T-helper 2 cell treated with Interferon-gamma antibody and Interleukin-4, amounts not matched to agents 100 ng/mL and 5 ng/mL, for 36 hours (primary cell): ENCODE results near the gene ZNF469. TPM values are rescaled to one million over a fixed set of nuclear protein-coding genes. Genes with fewer than 3 reads are reported as not detected.
"Not testable (repeated sequence)": the region's sequence is repeated elsewhere in the genome, so short reads cannot be mapped to it uniquely, and the experiment has no call there.

Experiments
- intact Hi-C: fragments of 100-400 bp; cut with micrococcal nuclease; formaldehyde crosslinking; loops from one replicate; pipeline ENCODE4 v1.15.1; 2023
- total RNA-seq: library from RNA; stranded (reverse); gene quantifications from 2 replicates; pipeline ENCODE4 v1.2.3, GENCODE V29; 2022

The ZNF469 gene
- total RNA-seq, 1 donor from 2014 or later = 0.52 TPM

GRCh38 chr16:88410297-88410968 lies 27.7 kb downstream of the ZNF469 start:
- intact Hi-C loops = not testable (repeated sequence)

GRCh38 chr16:88411951-88412576 lies 29.3 kb downstream of the ZNF469 start:
- intact Hi-C loops = no loop called here

- intact Hi-C loops = no loop called here
Measured at GRCh38 chr16:88412766-88413165, 30.0 kb downstream of the ZNF469 start.

GRCh38 chr16:88413231-88413630 lies 30.5 kb downstream of the ZNF469 start:
- intact Hi-C loops = no loop called here

GRCh38 chr16:88413631-88414030 lies 30.9 kb downstream of the ZNF469 start:
- intact Hi-C loops = no loop called here

GRCh38 chr16:88414521-88415380 lies 32.0 kb downstream of the ZNF469 start:
- intact Hi-C loops = no loop called here

- intact Hi-C loops = no loop called here
Measured at GRCh38 chr16:88415381-88415705, 32.6 kb downstream of the ZNF469 start.

GRCh38 chr16:88415713-88416323 lies 33.1 kb downstream of the ZNF469 start:
- intact Hi-C loops = no loop called here

GRCh38 chr16:88416686-88417085 lies 33.9 kb downstream of the ZNF469 start:
- intact Hi-C loops = no loop called here

GRCh38 chr16:88417684-88418476 lies 35.1 kb downstream of the ZNF469 start:
- intact Hi-C loops = no loop called here

- intact Hi-C loops = no loop called here
Measured at GRCh38 chr16:88418869-88419268, 36.1 kb downstream of the ZNF469 start.

- intact Hi-C loops = no loop called here
Measured at GRCh38 chr16:88419790-88420189, 37.0 kb downstream of the ZNF469 start.

GRCh38 chr16:88420496-88420895 lies 37.7 kb downstream of the ZNF469 start:
- intact Hi-C loops = no loop called here

GRCh38 chr16:88421301-88421700 lies 38.5 kb downstream of the ZNF469 start:
- intact Hi-C loops = no loop called here

- intact Hi-C loops = no loop called here
Measured at GRCh38 chr16:88421871-88422433, 39.2 kb downstream of the ZNF469 start.

GRCh38 chr16:88422733-88423447 lies 40.1 kb downstream of the ZNF469 start:
- intact Hi-C loops = no loop called here

GRCh38 chr16:88423448-88423850 lies 40.7 kb downstream of the ZNF469 start:
- intact Hi-C loops = no loop called here

- intact Hi-C loops = no loop called here
Measured at GRCh38 chr16:88424587-88425235, 42.0 kb downstream of the ZNF469 start.

GRCh38 chr16:88426018-88426417 lies 43.3 kb downstream of the ZNF469 start:
- intact Hi-C loops = no loop called here

- intact Hi-C loops = no loop called here
Measured at GRCh38 chr16:88427376-88427775, 44.6 kb downstream of the ZNF469 start.
